Body of pancreas (tissue), 4 donors: Measurements from ENCODE around the gene RBM33. TPM values are rescaled to one million over a fixed set of nuclear protein-coding genes. Genes with fewer than 3 reads are reported as not detected.
A peak's percentile ranks its signal among the peaks of the same experiment; 100 is the strongest.

Experiments used
- ATAC-seq: fragments of 150-250 bp; one replicate; pipeline ENCODE4 v1.9.1; 2016
- DNase-seq, 4 donors: peaks; one replicate each; pipeline ENCODE4 v3.0.0-alpha.2; 2019
- H3K27ac ChIP-seq, 4 donors: fragments of 200-600 bp; sonication (generic); 1 replicate in 3 of 4; 2 replicates in 1 of 4; pipeline versions ENCODE4 v1.5.1 to v1.6.1; 2016 to 2019; ENCODE audit warnings: mild to moderate bottlenecking in 1 of 4, mixed read lengths in 1 of 4, moderate library complexity in 1 of 4
- H3K27me3 ChIP-seq, 2 donors: fragments of 200-600 bp; sonication (generic); one replicate each; pipeline ENCODE4 v1.6.0; 2016; ENCODE audit warnings: mild to moderate bottlenecking in 1 of 2
- H3K36me3 ChIP-seq, 2 donors: fragments of 200-600 bp; sonication (generic); replicated peaks in 1 of 2; 2 replicates each; pipeline ENCODE4 v1.5.1; 2016; ENCODE audit warnings: low read depth in 2 of 2; ENCODE audit not compliant: insufficient read depth in 1 of 2
- H3K4me1 ChIP-seq: fragments of 200-600 bp; sonication (generic); one replicate; pipeline ENCODE4 v1.6.0; 2016
- H3K4me3 ChIP-seq, 2 donors: fragments of 200-600 bp; sonication (generic); 1 replicate in 1 of 2; 2 replicates in 1 of 2; pipeline ENCODE4 v1.5.1; 2016 to 2019
- H3K9me3 ChIP-seq, 3 donors: fragments of 200-600 bp; sonication (generic); 1 replicate in 2 of 3; 2 replicates in 1 of 3; pipeline ENCODE4 v1.5.1; 2016
- POLR2A ChIP-seq, 3 donors: fragments of 450-650 bp; IDR thresholded peaks; one replicate each; pipeline ENCODE4 v1.6.1; 2016; ENCODE audit warnings: antibody characterized with exemption in 3 of 3, mild to moderate bottlenecking in 2 of 3
- WGBS, 2 donors: methylation state at CpG; one replicate each; pipeline ENCODE4 v1.1.5; 2017; 5-methylcytosine and 5-hydroxymethylcytosine counted together
- intact Hi-C: fragments of 100-400 bp; cut with DNase I; formaldehyde crosslinking; loops from one replicate; pipeline ENCODE4 v1.15.1; 2023
- total RNA-seq, 2 donors: library from RNA; depleted of rRNA; stranded (reverse); fragments of >200 nt; gene quantifications; one replicate each; pipeline ENCODE4 v1.1.0, GENCODE V29; 2016
- TF ChIP-seq, protein P1 (sequence below), 7 experiments: fragments of 450-650 bp in 4 of 7; fragments of 200-600 bp in 3 of 7; sonication (generic) in 3 of 7; IDR thresholded peaks; one replicate each; pipeline ENCODE4 v1.5.1; 2016 to 2019; ENCODE audit warnings: antibody characterized with exemption in 7 of 7

Gene RBM33
- total RNA-seq, 2 donors from 2014 or later: 30.6 to 78.4 TPM

- WGBS, 2 donors: 86 to 94% methylated on average over 7 of the region's 7 CpGs
Observed at GRCh38 chr7:155699180-155699579, 54.7 kb downstream of the RBM33 start.

DNA sequence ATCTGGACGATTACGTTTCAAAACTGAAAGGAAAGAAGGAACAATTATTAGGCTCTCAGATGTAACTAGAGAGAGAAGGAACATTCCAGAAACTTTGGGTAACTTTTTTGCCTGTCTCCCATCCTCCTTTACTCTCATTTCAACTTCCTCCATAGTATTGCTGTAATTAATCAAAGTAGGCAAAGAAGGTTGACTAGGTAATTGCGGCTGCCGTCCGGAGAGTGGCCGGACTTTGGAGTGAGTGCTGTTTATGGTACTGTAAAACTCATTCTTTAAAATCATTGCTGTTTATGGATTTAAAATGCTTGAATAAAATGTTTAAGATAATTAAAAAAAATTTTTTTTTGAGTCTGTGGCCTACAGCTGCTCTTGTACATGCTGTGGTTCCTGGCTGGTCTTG lies 56.4 kb downstream of the RBM33 start:
- peak; percentile 35 for ATAC-seq
- no peak overlapping the region for H3K4me3 ChIP-seq
- WGBS, 2 donors: 61 to 73% methylated on average over 6 of the region's 6 CpGs
- peaks cover 5% of the 10 kb centered on the region for H3K4me1 ChIP-seq
- TF ChIP-seq POLR2A (IDR thresholded peaks at IDR 0.05): no peak
- TF ChIP-seq, protein P1, sequence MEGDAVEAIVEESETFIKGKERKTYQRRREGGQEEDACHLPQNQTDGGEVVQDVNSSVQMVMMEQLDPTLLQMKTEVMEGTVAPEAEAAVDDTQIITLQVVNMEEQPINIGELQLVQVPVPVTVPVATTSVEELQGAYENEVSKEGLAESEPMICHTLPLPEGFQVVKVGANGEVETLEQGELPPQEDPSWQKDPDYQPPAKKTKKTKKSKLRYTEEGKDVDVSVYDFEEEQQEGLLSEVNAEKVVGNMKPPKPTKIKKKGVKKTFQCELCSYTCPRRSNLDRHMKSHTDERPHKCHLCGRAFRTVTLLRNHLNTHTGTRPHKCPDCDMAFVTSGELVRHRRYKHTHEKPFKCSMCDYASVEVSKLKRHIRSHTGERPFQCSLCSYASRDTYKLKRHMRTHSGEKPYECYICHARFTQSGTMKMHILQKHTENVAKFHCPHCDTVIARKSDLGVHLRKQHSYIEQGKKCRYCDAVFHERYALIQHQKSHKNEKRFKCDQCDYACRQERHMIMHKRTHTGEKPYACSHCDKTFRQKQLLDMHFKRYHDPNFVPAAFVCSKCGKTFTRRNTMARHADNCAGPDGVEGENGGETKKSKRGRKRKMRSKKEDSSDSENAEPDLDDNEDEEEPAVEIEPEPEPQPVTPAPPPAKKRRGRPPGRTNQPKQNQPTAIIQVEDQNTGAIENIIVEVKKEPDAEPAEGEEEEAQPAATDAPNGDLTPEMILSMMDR (IDR thresholded peaks at IDR 0.05): no peak
- intact Hi-C loops: no loop called here
- H3K27me3 ChIP-seq: no peaks in the 10 kb centered on the region
- no peak overlapping the region for H3K27ac ChIP-seq
- H3K9me3 ChIP-seq: no peaks in the 10 kb centered on the region
- peaks cover 4 to 14% of the 10 kb centered on the region in 2 donors for H3K36me3 ChIP-seq
- no peak for DNase-seq

More at GRCh38 chr7:155699180-155699579, 54.7 kb downstream of the RBM33 start:
- Histone ChIP-seq H3K27me3 (no peaks in the 10 kb centered on the region), H3K4me1 (peaks cover 5% of the 10 kb centered on the region), H3K36me3 (peaks cover 4 to 12% of the 10 kb centered on the region in 2 donors), H3K27ac (no peak overlapping the region), H3K9me3 (no peaks in the 10 kb centered on the region), H3K4me3 (no peak overlapping the region)
- intact Hi-C loops: no loop called here
- DNase-seq (no peak), ATAC-seq (no peak)
- TF ChIP-seq POLR2A (IDR thresholded peaks at IDR 0.05): no peak
- TF ChIP-seq, protein P1 (IDR thresholded peaks at IDR 0.05): no peak

DNA sequence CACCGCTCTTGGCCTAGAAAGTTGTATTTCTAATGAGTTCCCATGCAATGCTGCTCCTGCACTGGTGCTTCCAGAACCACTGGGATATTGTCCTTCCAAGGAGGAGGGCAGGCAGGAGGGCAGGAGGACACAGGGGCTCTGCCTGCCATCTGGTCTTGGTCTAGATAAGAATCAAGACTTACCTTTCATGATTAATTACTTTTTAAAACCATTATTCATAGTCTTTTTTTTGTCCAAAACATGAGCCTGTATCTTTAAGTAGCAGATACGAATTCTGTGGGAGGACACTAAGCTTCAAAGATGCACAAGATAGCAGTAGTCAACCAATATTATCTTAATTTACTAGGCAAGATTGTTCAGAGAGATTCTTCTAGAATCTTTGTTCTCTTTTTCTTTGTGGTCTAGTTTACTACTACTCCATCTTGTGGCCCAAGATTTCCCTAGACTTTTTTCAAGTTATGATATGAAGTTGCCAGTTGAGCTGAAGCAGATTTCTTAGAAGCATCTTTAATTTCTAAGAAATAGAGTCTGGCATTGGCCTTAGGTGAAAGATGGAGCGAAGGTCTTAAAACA lies 57.6 kb downstream of the RBM33 start:
- Histone ChIP-seq H3K4me3 (no peak overlapping the region), H3K36me3 (peaks cover 4 to 16% of the 10 kb centered on the region in 2 donors), H3K27ac (no peak overlapping the region), H3K27me3 (no peaks in the 10 kb centered on the region), H3K4me1 (no peaks in the 10 kb centered on the region), H3K9me3 (no peaks in the 10 kb centered on the region)
- WGBS, 2 donors: 87 to 90% methylated on average over 3 of the region's 3 CpGs
- TF ChIP-seq, protein P1 (IDR thresholded peaks at IDR 0.05): no peak
- TF ChIP-seq POLR2A (IDR thresholded peaks at IDR 0.05): no peak
- DNase-seq (no peak), ATAC-seq (no peak)
- intact Hi-C loops: no loop called here

GRCh38 chr7:155702616-155703015 lies 58.2 kb downstream of the RBM33 start:
- Histone ChIP-seq H3K27ac (no peak overlapping the region), H3K27me3 (no peaks in the 10 kb centered on the region), H3K36me3 (peaks cover 4 to 16% of the 10 kb centered on the region in 2 donors), H3K9me3 (no peaks in the 10 kb centered on the region), H3K4me3 (no peak overlapping the region), H3K4me1 (no peaks in the 10 kb centered on the region)
- 81 to 100% methylated on average over 1 of the region's 1 CpG for WGBS, 2 donors
- intact Hi-C loops: no loop called here
- TF ChIP-seq POLR2A (IDR thresholded peaks at IDR 0.05): no peak
- TF ChIP-seq, protein P1 (IDR thresholded peaks at IDR 0.05): no peak
- no peak for ATAC-seq
- DNase-seq: no peak
